NT2/D1 (cell line): ENCODE results near the gene MPRIP.
"Not testable (repeated sequence)": the region's sequence is repeated elsewhere in the genome, so short reads cannot be mapped to it uniquely, and the experiment has no call there.

Source experiments
- DNase-seq: peaks from one replicate; pipeline ENCODE4 v3.0.0-alpha.2; 2011; ENCODE audit warnings: low read depth, low spot score
- H3K27me3 ChIP-seq: 2 replicates; pipeline ENCODE4 v1.6.0; 2011; ENCODE audit warnings: mild to moderate bottlenecking; ENCODE audit not compliant: insufficient read length, insufficient read depth
- H3K36me3 ChIP-seq: 2 replicates; pipeline ENCODE4 v1.6.1; 2011; ENCODE audit warnings: mild to moderate bottlenecking, low read length, mixed read lengths; ENCODE audit not compliant: insufficient read depth, insufficient read length
- H3K4me1 ChIP-seq: 2 replicates; pipeline ENCODE4 v1.5.1; 2011; ENCODE audit not compliant: insufficient read depth, insufficient read length
- H3K4me3 ChIP-seq: 2 replicates; pipeline ENCODE4 v1.5.1; 2011; ENCODE audit warnings: low read depth; ENCODE audit not compliant: insufficient read length
- H3K9ac ChIP-seq: 2 replicates; pipeline ENCODE4 v1.6.0; 2011; ENCODE audit warnings: low read depth; ENCODE audit not compliant: insufficient read length
- H3K9me3 ChIP-seq: 2 replicates; pipeline ENCODE4 v1.5.1; 2011; ENCODE audit warnings: mild to moderate bottlenecking, low read length; ENCODE audit not compliant: insufficient read depth
- SUZ12 ChIP-seq: IDR thresholded peaks from 2 replicates; pipeline ENCODE4 v1.6.1; 2011; ENCODE audit not compliant: insufficient read length, insufficient read depth; ENCODE audit errors: extremely low read depth
- YY1 ChIP-seq: IDR thresholded peaks from 2 replicates; pipeline ENCODE4 v1.6.1; 2011; ENCODE audit not compliant: insufficient read length, insufficient read depth
- ZNF274 ChIP-seq: IDR thresholded peaks from 2 replicates; pipeline ENCODE4 v1.6.1; 2011; ENCODE audit warnings: mild to moderate bottlenecking, low read depth, low read length

Gene MPRIP

DNA sequence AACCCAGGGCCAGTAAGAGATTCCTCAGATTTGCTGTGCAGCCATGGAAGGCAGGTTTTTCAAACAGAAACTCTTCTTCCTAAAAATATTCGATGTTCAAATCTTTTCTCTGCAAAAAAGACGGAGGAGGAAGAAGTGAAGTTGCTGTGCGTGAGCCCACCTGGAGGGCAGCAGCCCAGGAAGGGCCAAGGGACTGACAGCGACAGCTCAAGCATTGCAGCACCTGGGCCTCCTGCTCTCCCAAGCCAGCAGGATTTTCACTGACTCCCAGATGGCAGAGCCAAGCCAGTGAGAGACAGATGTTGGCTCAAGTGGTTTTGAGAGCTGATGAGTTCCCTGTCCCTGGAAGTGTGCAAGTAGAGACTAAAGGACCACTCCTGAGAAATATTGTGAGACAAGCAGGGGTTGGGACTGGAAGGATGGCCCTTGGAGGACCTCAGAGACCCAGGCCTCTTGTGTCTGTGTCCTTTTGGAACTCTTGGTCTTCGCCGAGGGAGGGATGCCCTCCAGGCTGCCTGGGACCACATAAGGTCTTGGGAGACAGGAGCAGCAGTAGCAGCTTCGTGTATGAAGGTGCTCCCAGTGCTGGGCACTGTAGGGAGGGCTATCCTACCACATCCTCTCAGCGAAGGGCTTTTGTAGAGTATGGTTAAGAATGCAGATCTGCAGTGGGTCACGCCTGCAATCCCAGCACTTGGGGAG is 41.0 kb upstream of the MPRIP start:
- no peaks in the 10 kb centered on the region; the same call in 1 of the 2 replicates for H3K9me3 ChIP-seq
- H3K4me1 ChIP-seq: peaks cover 7% of the 10 kb centered on the region
- H3K9ac ChIP-seq: no peak overlapping the region
- H3K27me3 ChIP-seq: no peaks in the 10 kb centered on the region
- no peak for DNase-seq
- no peak overlapping the region for H3K4me3 ChIP-seq
- TF ChIP-seq SUZ12: no peak
- no peak for TF ChIP-seq ZNF274
- TF ChIP-seq YY1: no peak
- no peaks in the 10 kb centered on the region for H3K36me3 ChIP-seq

DNA sequence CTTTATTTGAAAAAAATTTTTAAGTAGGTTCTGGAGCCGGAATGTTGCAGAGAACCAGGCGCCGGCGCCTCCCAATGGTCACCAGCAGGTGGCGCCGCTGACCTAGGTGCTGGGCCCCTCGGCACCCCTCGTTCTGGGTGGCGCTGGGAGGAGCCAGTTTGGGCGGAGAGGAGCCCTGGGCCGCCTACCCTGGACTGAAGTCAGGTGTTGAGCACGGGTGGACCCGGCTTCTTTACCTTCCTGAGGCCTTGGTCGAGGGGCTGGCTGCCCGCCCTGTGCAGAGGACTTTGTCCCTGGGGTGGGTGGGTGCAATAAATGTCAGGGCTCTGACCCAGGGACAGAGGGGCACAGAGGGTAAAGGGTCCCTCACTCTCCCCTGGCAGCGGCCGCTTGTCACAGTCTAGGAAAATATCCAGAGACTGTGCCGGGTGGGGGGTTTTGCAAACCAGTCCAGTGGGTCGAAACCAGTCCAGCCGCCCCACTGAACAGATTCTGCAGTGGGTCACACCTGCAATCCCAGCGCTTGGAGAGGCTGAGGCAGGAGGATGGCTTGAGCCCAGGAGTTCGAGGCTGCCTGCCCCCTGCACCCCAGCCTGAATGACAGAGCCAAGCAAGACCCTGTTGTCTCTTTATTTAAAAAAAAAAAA is 40.3 kb upstream of the MPRIP start:
- Histone ChIP-seq H3K9me3 (no peaks in the 10 kb centered on the region; the same call in 1 of the 2 replicates), H3K4me3 (no peak overlapping the region), H3K36me3 (no peaks in the 10 kb centered on the region), H3K4me1 (peaks cover 7% of the 10 kb centered on the region), H3K9ac (no peak overlapping the region), H3K27me3 (no peaks in the 10 kb centered on the region)
- TF ChIP-seq YY1 (no peak), ZNF274 (no peak), SUZ12 (no peak)
- peak; percentile 27 for DNase-seq

DNA sequence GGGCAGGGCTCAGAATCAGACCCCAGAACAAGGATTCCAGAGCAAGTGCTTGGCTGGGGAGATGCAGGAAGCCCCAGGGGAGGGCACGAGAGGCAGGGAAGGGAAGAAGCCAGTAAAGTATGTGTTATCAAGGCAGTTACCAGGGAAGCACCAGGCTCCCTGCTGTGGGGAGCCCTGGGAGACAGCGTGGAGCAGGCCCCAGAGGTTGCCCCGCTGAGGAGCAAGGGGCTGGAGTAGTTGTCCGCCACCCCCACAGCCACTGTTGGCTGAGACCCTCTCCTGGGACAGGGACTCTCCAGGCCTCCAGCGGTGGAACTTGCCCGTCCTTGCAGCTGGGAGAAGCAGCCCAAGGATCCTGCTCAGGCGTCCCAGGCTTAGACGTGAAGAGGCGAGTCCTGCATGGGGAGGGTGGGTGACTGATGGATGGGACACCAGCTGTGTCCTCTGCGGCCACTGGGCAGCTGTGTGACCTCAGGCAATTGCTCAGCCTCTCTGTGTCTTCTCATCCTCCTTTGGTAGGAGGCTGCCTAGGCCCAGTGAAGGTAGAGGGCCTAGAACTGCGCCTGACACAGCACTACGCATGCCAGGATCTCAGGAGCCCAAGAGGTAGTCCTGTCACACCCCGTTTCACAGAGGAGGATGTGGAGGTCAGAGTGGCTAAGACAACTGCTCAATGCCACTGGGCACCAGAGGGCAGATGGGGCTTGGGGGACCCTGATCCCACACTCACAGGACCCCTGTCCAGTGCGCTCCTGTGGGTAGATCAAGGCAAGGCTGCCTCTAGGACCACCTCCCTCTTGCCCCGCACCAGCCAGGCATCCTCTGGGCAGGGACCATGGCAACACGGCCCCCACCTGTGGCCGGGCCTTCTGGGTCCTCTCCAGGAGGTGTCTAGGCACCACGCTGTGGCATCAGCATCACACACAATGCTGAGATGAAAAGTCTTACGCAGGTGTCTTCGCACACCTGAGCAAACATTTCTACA is 39.2 kb upstream of the MPRIP start:
- not testable (repeated sequence) for H3K9me3 ChIP-seq, DNase-seq, H3K9ac ChIP-seq, H3K4me3 ChIP-seq, H3K4me1 ChIP-seq, H3K36me3 ChIP-seq, H3K27me3 ChIP-seq

DNA sequence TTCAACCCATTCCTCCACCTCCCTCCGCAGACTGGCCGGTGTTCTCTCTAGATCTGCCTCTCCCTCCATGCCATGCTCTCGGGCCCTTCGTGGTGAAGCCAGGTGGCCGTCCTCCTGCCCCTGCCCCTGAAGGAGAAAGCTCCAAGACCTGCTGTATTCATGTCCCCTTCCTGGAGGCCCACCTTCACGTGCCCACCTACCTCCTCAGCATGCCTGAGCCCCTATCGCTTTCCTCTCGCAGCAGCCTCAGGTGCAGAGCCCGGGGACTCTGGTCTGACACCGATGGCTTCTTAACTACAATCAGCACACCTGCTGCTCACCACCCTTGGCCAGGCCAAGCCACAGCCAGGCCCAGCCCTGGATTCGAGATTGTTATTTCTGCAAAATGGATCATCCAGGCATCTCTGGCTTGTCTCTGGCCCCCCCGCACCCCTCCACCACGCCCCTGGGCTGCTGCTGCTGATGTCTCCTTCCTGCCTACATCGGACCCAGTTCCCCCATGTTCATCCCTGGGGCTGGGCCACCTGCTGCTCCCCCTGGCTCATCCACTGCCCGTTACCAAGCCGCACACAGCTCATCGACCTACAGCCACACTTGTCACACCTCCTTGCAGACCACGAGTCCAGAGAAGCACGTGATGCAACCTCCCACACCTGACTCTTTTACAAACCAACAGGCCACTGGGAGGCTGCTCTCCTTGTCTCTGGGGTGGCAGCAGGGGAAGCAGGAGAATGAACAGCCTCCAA is 37.8 kb upstream of the MPRIP start:
- TF ChIP-seq SUZ12: no peak
- TF ChIP-seq ZNF274: no peak
- no peak for TF ChIP-seq YY1
- peaks cover 7% of the 10 kb centered on the region for H3K4me1 ChIP-seq
- no peaks in the 10 kb centered on the region for H3K9me3 ChIP-seq
- H3K9ac ChIP-seq: no peak overlapping the region
- no peak overlapping the region for H3K4me3 ChIP-seq
- H3K27me3 ChIP-seq: no peaks in the 10 kb centered on the region
- no peak for DNase-seq
- no peaks in the 10 kb centered on the region for H3K36me3 ChIP-seq

DNA sequence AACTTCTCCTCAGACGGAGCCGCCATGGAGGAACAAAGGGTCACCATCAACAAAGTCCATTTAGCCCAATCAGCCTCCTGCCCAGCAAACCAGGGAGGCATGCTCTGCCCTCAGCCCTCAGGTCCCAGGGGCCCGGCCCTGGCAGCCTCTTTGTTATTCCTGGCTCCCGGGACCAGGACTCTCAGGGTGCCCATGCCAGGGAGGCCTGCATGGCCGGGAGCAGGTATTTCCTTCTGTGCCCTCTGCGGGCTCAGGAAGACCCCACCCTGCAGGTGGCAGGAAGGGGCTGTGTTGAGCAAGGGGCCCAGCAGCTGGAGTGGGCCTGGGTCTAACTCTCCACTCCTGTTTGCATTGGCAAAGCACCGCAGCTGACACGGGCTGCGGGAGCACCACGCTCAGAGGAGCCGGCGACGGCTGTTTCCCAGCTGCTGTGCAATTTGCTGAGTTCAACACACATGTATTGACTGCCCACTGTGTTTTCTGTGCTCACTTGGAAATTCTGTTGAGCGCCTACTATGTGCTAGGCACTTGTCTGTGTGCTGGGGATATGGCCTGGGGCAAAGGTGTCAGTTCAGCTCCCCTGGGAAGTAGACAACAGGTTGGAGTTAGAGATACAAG is 37.2 kb upstream of the MPRIP start:
- not testable (repeated sequence) for H3K4me1 ChIP-seq

DNA sequence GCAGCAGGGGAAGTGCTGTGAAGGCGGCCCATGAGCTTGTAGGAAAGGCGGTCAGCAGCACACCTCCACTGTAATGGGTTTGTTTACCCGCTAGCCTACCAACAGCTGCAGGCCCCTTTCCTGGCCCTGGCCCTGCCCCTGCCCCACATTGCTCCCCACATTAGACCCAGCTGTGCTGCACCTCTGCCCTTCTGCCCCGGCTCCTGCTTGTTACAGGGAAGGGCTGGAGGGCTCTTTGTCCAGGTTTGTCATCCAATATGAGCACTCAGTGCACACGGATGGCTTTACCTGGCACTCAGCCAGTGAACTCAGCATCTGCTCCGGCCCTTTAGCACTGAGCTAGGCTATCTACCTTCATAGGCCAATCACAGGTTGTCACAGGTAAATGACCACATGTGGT is 34.4 kb upstream of the MPRIP start:
- not testable (repeated sequence) for H3K4me1 ChIP-seq, H3K27me3 ChIP-seq, DNase-seq, H3K4me3 ChIP-seq, H3K36me3 ChIP-seq, H3K9me3 ChIP-seq, H3K9ac ChIP-seq

More for the DNA sequence above, 37.2 kb upstream of the MPRIP start:
- H3K9ac ChIP-seq, H3K9me3 ChIP-seq, H3K4me3 ChIP-seq, DNase-seq, H3K27me3 ChIP-seq, H3K36me3 ChIP-seq: not testable (repeated sequence)

DNA sequence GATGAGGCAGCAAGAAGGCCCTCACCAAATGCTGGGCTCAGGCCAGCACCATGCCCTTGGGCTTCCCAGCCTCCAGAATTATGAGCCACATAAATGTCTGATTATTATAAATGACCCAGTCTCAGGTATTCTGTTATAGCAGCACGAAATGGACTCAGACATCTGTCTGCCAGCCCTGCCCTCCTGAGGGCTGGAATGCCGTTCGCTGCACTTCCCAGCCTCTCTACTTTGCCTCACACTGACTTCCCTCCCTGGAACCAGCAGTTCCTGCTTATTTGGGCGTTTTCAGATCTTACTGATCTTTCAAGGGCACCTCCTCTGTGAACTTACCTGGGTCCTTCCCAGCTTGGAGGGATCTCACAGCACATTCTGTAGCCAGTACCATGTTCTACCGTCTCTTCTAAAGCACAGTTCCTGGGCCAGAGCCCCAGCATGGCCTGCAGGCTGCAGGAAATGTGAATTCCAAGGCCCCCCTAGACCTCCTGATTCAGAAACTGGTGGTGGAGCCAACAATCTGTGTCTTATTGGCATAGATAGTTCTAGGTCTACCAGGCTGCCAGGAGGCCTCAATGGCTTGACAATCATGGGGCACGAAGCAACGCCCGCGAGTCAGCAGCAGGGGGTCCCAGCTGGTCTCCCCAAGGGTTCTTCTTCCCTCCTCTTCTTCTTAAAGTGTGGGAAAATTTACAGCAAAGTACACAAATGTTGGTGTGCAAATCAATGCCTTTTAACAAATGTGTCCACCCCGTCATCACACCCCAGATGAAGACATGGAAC is 33.4 kb upstream of the MPRIP start:
- H3K36me3 ChIP-seq, DNase-seq, H3K27me3 ChIP-seq, H3K4me3 ChIP-seq, H3K9ac ChIP-seq, H3K9me3 ChIP-seq, H3K4me1 ChIP-seq: not testable (repeated sequence)

DNA sequence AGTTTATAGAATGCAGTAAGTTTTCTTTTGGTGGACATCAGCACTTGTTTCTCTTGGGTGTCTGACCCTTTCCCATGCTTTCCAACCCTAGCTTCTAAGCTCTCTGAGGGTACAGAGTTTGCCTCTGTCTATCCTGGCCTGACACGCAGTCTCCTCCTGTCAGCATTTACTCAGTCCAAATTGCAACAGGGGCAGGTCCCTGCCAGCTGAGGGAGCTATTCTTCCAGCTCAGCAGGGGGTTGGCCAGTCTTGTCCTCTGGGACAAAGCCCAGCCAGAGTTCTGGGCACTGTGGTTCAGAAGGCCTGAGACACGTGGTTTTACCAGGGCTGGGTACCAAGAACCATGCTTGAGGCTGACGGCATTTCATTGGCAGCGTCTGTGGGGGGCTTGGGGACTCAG is 32.3 kb upstream of the MPRIP start:
- not testable (repeated sequence) for H3K4me1 ChIP-seq, DNase-seq, H3K9ac ChIP-seq, H3K36me3 ChIP-seq, H3K27me3 ChIP-seq, H3K4me3 ChIP-seq, H3K9me3 ChIP-seq

DNA sequence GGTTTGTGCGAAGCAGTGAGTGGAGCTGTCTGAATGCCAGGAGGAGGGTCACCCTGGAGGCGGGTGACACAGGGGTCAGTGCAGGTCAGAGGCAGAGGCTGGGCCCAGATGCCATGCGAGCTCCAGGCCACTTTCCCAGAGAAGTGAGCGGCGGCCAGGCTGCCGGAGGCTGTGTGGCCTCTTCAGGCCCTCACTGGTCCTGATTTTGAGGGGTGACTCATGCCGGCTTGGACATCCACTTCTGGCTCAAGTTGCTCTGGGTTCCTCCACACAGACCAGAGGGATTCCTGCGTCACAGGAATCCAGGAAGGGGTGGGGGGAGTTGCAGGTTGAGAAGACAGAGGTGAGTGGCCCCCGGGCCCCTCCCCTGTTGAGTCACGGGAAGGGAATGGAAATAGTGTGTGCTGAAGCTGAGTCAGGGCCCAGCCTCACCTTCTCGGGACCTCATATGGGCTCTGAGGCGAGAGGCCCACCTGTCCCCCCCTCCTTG is 31.7 kb upstream of the MPRIP start:
- not testable (repeated sequence) for H3K9ac ChIP-seq, DNase-seq, H3K4me1 ChIP-seq, H3K27me3 ChIP-seq, H3K36me3 ChIP-seq, H3K9me3 ChIP-seq, H3K4me3 ChIP-seq
